GM19193 (cell line): ENCODE data around the gene CDSN.

Source experiments
- POLR2A ChIP-seq: IDR thresholded peaks from 4 replicates; pipeline ENCODE4 v1.6.1; 2011; ENCODE audit not compliant: insufficient read depth, insufficient read length; ENCODE audit errors: extremely low read depth

The CDSN gene

DNA sequence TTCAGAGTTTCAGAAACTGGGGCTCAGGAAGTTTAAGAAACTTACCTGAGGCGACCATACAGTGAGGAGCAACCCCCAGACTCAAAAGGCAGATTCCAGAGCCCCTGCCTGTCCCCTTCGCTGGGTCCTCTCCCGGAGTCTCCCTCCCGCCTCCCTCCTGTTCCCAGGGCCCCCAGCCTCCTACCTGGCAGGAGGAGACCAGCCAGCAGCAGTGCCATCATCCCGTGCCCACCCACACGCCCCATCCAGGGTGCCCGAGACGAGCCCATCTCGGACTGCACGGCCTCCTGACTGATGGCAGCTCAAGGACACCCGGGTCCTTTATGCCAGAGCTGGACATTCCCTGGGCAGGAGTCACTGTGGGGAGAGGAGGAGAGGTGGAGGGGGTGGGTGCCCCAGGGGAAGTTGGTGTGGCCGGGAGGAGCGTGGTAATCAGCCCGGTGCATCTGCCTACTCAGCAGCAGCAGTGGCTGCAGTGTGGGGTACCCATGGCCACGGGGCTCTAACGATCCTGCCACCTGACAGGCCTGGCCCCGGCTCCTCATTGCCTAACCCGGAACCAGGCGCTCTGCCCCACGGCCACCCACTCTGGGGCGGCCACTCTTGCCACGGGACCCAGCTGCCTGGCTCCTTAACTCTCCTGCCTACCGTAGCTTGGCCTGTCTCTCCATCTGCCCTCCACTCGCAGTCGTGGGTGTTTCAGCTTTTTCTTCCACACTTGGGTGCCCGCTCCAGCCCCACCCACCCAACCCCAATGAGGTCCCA is at the start of gene CDSN:
CDSN (minus strand) TSS at position 296 of the 765 bp plus-strand sequence; CDS start at position 269, 27 bp downstream.
- TF ChIP-seq POLR2A: no peak

- TF ChIP-seq POLR2A: no peak
Measured at GRCh38 chr6:31169123-31169857, 49.0 kb upstream of the CDSN start.

DNA sequence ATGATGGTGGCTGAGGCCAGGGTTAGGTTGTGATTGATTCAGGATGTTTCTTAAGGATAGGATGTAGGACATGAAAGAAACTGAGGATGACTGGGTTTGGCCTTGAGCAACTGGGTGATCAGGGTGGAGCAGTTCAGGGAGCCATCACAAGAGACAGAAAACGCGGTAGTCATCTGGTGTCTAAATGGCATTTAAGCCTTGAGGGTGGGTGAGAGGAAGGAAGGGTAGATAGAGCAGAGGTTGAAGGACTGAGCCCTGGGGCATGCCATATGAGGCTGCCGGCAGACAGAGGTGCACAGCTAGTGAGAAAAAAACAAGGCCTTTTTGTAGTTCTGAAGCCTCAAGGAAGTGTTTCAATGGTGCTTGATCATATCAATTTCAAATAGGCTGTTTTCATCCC is 48.4 kb upstream of the CDSN start:
- TF ChIP-seq POLR2A: no peak

DNA sequence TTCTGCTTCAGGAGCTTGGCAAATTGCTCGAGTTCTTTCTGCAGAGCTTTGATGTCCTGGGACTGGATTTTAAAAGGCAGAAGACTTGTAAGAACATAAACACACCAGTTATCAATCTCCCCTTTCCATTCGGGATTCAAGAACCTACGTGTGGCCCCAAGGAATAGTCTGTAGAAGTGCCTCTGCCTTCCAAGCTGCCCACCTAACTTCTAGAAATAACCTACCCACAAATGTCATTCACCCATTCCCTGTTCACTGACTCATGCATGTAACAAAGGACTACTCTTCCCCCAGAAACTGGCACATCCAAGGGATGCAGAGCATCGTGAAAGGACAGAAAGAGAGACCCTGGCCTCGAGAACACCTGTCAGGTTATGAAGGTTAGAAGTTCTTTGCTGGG is 45.7 kb upstream of the CDSN start:
- no peak for TF ChIP-seq POLR2A

DNA sequence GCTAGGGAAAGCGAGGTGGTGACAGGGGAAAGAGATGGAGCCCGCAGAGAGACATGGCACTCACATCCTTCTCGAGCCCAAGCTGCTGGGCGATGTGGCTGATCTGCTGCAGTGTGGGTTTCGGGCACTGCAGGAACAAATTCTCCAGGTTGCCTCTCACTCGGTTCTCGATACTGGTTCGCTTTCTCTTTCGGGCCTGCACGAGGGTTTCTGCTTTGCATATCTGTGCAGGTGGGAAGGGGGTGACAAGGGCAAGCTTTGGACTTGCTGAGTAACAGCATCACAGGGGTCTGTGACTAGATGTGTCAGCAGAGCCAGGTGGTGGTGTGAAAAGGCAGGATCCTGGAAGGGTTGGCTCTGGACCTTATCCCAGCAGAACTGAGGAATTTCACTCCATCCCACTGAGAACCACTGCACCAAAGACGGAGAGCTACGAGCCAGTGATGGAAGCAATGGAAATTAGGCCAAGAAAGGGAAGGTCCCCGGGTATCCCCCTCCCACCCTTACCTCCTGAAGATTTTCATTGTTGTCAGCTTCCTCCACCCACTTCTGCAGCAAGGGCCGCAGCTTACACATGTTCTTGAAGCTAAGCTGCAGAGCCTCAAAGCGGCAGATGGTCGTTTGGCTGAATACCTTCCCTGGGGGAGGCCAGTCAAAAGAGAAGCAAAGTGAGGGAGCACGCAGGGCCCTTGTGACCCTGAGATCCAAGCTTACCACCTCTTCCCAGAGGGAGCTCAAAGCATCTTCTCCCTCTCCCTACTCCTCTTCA is 45.0 kb upstream of the CDSN start:
- peak; percentile 71 for TF ChIP-seq POLR2A

DNA sequence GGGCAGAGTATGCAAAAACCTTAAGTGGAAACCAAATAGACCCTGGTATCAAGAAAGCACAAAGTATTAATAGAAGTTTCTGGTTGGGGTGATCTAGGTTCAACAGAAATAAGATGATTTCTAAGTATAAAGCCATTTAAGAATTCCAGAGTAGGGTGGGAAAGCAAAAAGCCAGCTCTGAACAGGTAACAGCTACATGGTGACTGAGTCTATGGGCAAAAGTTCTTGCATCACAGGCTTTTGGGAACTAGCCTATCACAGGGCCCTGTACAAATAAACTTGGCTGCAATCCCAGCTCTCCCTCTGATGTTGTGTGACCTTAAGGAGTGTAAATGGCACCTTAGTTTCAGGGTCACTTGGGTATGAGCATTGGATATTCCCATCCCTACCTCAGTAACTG is 43.7 kb upstream of the CDSN start:
- no peak for TF ChIP-seq POLR2A

GRCh38 chr6:31162463-31163165 is 42.4 kb upstream of the CDSN start:
- TF ChIP-seq POLR2A: no peak

DNA sequence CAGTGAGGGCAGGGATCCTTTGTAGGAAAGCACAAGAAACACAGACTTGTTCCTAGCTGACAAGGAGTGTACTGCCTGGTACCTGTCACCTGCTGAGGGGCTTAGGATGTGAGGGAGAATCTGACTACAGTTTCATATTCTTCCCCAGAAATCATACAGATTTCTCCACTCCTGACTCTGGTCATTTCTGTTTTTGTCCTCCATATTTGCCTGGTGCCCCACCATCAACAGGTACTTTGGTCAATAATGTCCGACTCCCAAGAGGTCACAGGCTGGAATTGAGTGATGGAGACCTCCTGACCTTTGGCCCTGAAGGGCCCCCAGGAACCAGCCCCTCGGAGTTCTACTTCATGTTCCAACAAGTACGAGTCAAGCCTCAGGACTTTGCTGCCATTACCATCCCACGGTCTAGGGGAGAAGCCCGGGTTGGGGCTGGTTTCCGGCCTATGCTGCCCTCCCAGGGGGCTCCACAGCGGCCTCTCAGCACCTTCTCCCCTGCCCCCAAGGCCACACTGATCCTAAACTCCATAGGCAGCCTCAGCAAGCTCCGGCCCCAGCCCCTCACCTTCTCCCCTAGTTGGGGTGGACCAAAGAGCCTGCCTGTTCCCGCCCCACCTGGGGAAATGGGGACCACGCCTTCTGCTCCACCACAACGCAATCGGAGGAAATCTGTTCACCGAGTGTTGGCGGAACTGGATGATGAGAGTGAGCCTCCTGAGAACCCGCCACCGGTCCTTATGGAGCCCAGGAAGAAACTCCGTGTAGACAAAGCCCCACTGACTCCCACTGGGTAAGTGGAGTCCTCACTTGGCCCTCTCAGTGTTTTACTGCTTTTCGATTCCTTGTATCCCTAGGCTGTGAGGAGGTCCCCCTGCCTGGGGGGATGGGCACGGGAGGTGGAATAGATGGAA is 41.2 kb upstream of the CDSN start:
- no peak for TF ChIP-seq POLR2A

DNA sequence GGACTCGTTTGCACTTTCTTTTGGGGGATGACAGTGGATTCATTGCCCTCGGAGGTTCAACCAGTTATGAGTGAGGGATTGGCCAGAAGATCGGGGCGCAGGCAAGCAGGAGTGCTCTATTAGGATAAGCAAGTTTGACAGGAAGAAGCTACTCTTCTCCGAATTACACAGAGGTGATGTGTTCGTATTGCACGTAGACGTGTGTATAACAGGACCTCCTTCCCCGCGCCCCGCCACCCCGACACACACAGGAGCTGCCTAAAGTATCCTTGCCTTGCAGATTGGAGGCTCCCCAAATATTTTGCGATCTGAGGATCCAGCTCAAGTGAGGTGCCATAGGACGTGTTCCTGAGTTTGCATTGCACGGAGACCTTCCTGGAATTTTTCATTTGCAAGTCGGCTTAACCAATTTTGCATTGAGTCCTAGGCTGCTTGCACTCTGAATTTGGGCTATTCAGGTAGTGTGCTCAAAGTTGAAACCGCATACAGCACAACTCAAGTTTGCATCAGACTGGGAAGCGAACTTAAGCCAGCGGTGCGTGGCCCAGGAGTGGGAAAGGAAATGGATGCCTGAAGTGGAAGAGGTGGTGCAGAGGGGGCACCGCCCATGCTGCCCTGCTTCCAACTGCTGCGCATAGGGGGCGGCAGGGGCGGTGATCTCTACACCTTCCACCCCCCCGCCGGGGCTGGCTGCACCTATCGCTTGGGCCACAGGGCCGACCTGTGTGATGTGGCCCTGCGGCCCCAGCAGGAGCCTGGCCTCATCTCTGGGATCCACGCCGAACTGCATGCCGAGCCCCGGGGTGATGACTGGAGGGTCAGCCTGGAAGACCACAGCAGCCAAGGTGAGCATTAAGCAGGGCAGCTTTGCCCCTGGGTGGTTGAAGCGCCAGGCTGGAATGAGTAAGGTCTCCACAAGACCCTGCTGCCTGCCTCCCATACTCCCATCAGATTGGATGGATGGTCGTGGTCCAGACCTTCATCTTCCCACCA is 38.9 kb upstream of the CDSN start:
- peak; percentile 23 for TF ChIP-seq POLR2A

DNA sequence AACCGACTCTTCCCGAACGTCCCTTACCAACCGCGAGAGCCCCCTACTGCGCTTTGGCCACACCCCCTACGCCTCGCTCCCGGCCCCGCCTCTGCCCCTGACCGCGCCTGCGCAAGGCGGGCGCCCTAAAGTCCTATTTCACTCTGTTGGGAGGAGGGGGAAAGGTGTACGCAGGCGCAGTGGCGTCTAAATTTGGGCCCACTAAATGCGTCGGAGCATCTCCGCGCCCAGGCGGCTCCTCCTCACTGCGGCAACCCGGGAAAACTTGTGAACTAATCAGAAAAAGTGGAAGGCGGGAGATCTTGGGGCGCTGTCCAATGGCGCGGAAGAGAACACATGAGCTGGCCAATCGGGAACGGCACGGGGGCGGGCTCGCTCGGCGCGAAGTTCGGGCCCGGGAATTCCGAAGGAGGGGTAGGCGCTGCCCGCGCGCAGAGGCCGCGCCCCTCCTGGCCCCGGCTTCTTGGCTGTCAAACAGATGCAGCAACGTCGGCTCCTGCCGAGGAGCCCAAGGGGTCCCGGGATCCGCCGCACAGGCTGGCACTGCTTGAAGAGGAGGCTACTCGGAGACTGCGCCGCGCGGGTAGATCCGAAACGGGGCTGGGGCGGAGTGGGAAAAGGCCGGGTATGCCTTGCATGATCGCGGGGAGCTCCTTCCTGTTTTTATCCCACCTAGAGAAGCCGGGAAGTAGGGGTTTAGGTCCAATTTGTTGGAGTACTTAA is 38.1 kb upstream of the CDSN start, which contains the start of gene TCF19:
TCF19 (plus strand) TSS at position 450 of the 723 bp plus-strand sequence. CDS start 881 bp downstream, outside the sequence.
- peak; percentile 53 for TF ChIP-seq POLR2A

DNA sequence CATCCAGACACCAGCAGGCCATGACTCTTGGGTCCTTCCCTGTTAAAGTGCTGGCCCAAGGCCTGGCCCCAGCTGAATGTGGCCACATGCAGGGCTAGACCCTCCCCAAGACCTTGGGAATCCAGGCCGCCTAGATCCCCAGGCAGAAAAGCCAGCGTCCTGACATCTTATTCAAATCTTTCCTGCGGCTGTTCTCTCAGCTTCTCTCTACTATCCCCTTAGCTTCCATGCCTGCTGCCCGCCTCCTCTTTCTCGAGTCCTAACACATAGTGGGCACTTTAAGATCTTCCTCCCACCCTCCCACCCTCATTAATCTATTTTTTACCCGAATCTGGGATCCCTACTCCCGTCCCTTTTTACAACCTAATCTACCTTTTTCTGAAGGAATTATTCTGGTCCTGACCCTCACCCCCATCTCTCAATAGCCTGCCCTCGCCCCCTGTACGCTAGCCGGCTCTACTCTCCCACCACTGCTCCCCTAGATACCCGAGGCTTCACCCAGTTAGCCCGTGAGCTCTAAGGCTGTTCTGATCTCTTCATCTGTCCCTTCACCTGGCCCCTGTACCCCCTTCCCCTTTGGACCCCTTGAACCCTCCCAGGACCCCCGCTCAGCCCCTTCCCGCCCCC is 37.4 kb upstream of the CDSN start, which contains the start of gene CCHCR1:
CCHCR1 (minus strand) TSS at position 290 of the 627 bp plus-strand sequence; CDS start at position 88, 202 bp downstream.
- TF ChIP-seq POLR2A: no peak
